ENCODE results near the gene UBB. TPM values are rescaled to one million over a fixed set of nuclear protein-coding genes. Genes with fewer than 3 reads are reported as not detected.

Gene UBB
- total RNA-seq, 3 donors from 2014 or later = 735 to 835 (median 828) TPM

- peaks cover 6% of the 10 kb centered on the region for H3K36me3 ChIP-seq
- TF ChIP-seq POLR2A (IDR thresholded peaks at IDR 0.05) = no peak
- no peak for TF ChIP-seq CTCF (IDR thresholded peaks at IDR 0.05)
- no peak for TF ChIP-seq POLR2AphosphoS5 (IDR thresholded peaks at IDR 0.05)
- no peak for DNase-seq (ENCODE audit: low spot score in 2 of 2)
- no peak overlapping the region for H3K27ac ChIP-seq
- H3K27me3 ChIP-seq = no peaks in the 10 kb centered on the region
- intact Hi-C loops (cut with DNase I; ENCODE audit: low total_unique reads) = no loop called here
- H3K4me3 ChIP-seq = no peak overlapping the region
- no peaks in the 10 kb centered on the region for H3K9me3 ChIP-seq
- H3K4me1 ChIP-seq = no peaks in the 10 kb centered on the region
These were observed 37.3 kb upstream of the UBB start for GRCh38 chr17:16343569-16343968.

GRCh38 chr17:16345565-16345964, 35.3 kb upstream of the UBB start:
- Histone ChIP-seq H3K27me3 (no peaks in the 10 kb centered on the region), H3K4me3 (no peak overlapping the region), H3K4me1 (no peaks in the 10 kb centered on the region), H3K36me3 (peaks cover 6% of the 10 kb centered on the region), H3K9me3 (no peaks in the 10 kb centered on the region), H3K27ac (no peak overlapping the region)
- DNase-seq (ENCODE audit: low spot score in 2 of 2) = no peak
- intact Hi-C loops (cut with DNase I; ENCODE audit: low total_unique reads) = no loop called here
- no peak for TF ChIP-seq CTCF (IDR thresholded peaks at IDR 0.05)

GRCh38 chr17:16346721-16347271, 34.1 kb upstream of the UBB start:
- no peak for DNase-seq (ENCODE audit: low spot score in 2 of 2)
- peaks cover 6% of the 10 kb centered on the region for H3K36me3 ChIP-seq
- no peak for TF ChIP-seq POLR2A (IDR thresholded peaks at IDR 0.05)
- TF ChIP-seq CTCF (IDR thresholded peaks at IDR 0.05) = no peak
- no peak for TF ChIP-seq POLR2AphosphoS5 (IDR thresholded peaks at IDR 0.05)
- intact Hi-C loops (cut with DNase I; ENCODE audit: low total_unique reads) = no loop called here
- no peaks in the 10 kb centered on the region for H3K9me3 ChIP-seq
- no peaks in the 10 kb centered on the region for H3K4me1 ChIP-seq
- no peak overlapping the region for H3K27ac ChIP-seq
- H3K27me3 ChIP-seq = no peaks in the 10 kb centered on the region
- H3K4me3 ChIP-seq = no peak overlapping the region

GRCh38 chr17:16348586-16348985, 32.3 kb upstream of the UBB start:
- no peaks in the 10 kb centered on the region for H3K36me3 ChIP-seq
- H3K9me3 ChIP-seq = no peaks in the 10 kb centered on the region
- no peaks in the 10 kb centered on the region for H3K4me1 ChIP-seq
- H3K27me3 ChIP-seq = no peaks in the 10 kb centered on the region
- TF ChIP-seq CTCF (IDR thresholded peaks at IDR 0.05) = no peak
- TF ChIP-seq POLR2A (IDR thresholded peaks at IDR 0.05) = no peak
- TF ChIP-seq POLR2AphosphoS5 (IDR thresholded peaks at IDR 0.05) = no peak
- intact Hi-C loops (cut with DNase I; ENCODE audit: low total_unique reads) = no loop called here
- H3K27ac ChIP-seq = no peak overlapping the region
- DNase-seq (ENCODE audit: low spot score in 2 of 2) = no peak
- no peak overlapping the region for H3K4me3 ChIP-seq

- no peaks in the 10 kb centered on the region for H3K4me1 ChIP-seq
- no peaks in the 10 kb centered on the region for H3K9me3 ChIP-seq
- H3K4me3 ChIP-seq = no peak overlapping the region
- intact Hi-C loops (cut with DNase I; ENCODE audit: low total_unique reads) = no loop called here
- H3K36me3 ChIP-seq = no peaks in the 10 kb centered on the region
- TF ChIP-seq CTCF (IDR thresholded peaks at IDR 0.05) = no peak
- no peak for TF ChIP-seq POLR2AphosphoS5 (IDR thresholded peaks at IDR 0.05)
- TF ChIP-seq POLR2A (IDR thresholded peaks at IDR 0.05) = no peak
- no peak overlapping the region for H3K27ac ChIP-seq
- H3K27me3 ChIP-seq = no peaks in the 10 kb centered on the region
- DNase-seq (ENCODE audit: low spot score in 2 of 2) = no peak
These were observed 31.5 kb upstream of the UBB start for GRCh38 chr17:16349431-16349830.
